IPS-18c (cell line): Measurements from ENCODE around the gene SNX9.

ENCODE experiments used
- H3K4me3 ChIP-seq: 2 replicates; pipeline ENCODE4 v1.7.0; 2013; ENCODE audit warnings: low read depth, mild to moderate bottlenecking, low read length, moderate library complexity; ENCODE audit not compliant: insufficient read depth
- H3K9me3 ChIP-seq: one replicate; pipeline ENCODE4 v1.6.1; 2013; ENCODE audit warnings: mild to moderate bottlenecking, low read length, moderate library complexity; ENCODE audit not compliant: control insufficient read depth, insufficient read depth

SNX9 gene

DNA sequence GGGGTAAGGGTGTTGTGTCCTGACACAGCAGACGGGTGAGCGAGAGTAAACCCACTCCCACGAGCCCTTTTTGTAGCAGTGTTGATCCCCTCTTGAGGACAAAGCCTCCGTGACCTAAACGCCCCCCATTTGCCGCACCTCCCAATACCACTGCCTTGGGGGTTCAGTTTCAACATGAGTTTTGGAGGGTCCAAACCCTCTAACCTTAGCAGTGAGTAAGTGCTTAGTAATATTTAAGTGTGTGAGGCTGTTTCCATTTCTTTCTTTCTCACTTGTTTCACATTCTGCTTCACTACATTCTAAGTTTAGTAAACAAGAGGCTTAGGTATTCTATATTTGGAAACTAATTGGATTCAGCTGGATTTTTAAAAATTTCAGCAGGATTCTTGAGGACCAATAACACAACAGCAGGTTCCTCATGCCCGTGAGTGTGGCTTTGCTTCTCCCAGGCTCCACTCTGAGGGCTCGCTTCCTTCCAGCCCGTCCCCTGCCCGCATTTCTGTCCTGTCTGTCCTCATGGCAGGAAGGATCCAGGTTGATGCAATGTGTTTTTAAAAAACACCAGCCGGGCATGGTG, 41.2 kb downstream of the SNX9 start:
- Histone ChIP-seq H3K9me3 (no peaks in the 10 kb centered on the region), H3K4me3 (no peak overlapping the region)

DNA sequence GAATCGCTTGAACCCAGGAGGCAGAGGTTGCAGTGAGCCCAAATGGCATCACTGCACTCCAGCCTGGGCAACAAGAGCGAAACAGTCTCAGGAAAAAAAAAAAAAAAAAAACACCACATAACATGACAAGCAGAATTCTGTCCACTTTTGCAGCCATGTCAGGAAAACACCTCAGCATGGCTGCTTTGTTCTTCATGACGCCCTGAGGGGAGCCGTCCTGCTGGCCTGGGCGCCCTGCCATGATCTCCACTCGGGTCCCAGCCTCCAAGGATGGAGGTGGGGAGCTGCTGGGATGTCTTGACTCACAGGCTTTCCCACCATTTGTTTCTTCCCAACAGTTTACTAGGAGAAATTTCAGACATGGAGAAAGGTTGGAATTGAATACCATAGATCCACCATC, 42.2 kb downstream of the SNX9 start:
- no peaks in the 10 kb centered on the region for H3K9me3 ChIP-seq
- no peak overlapping the region for H3K4me3 ChIP-seq

DNA sequence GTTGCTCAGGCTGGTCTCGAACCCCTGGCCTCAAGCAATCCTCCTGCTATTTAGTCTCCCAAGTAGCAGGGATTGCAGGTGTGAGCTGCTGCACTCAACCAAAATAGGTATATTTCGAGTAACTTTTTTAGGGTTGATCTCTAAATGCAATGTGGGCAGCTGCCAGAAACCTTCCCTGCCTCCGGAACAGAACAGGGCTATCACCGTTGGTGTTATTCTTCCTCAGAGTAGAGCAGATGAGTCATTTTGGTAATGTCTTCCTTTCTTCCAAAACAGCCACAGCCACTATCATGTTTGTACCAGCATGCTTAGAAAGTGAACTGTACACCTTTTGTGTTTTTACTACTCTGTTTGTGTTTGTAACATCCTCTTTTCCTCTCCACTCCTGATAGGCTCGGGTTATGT, 44.1 kb downstream of the SNX9 start:
- H3K4me3 ChIP-seq = no peak overlapping the region
- no peaks in the 10 kb centered on the region for H3K9me3 ChIP-seq

DNA sequence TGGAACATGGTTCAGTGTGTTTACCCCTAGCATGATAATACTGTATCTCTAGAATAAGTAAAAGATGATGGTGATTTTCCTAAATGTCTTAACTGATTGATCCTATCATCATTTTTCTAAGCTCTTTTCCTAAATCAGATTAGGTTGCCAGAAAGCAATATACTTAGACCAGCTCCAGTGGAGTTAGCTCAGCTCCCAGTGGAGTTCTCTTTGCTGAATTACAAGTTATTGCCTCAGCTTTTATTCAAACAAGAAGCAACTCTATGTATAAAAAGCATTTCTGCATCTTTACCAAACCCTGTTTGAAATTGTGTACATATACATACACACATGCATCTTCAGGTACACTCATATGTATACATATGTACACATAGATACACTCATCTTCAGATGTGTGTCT, 44.9 kb downstream of the SNX9 start:
- Histone ChIP-seq H3K4me3 (no peak overlapping the region), H3K9me3 (no peaks in the 10 kb centered on the region)

DNA sequence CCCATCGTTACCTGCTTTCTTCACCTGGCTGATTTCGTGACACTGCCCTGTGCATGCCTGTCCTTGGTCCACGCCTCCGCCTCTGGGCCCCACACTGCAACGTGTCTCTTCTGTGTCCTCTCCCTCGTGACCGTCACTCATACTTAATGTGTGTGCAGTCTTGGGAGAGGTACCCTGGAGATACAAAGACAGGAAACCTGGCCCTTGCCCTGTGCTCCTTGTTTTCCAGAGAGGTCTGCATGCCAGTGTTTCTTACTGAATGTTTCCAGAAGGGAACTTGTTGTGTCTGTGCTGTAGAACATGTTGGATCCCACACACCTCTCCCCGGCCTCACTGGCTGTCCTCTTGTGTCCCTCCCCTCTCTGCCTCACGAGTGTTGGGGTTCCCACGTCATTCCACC, 45.8 kb downstream of the SNX9 start:
- no peaks in the 10 kb centered on the region for H3K9me3 ChIP-seq
- H3K4me3 ChIP-seq = no peak overlapping the region

DNA sequence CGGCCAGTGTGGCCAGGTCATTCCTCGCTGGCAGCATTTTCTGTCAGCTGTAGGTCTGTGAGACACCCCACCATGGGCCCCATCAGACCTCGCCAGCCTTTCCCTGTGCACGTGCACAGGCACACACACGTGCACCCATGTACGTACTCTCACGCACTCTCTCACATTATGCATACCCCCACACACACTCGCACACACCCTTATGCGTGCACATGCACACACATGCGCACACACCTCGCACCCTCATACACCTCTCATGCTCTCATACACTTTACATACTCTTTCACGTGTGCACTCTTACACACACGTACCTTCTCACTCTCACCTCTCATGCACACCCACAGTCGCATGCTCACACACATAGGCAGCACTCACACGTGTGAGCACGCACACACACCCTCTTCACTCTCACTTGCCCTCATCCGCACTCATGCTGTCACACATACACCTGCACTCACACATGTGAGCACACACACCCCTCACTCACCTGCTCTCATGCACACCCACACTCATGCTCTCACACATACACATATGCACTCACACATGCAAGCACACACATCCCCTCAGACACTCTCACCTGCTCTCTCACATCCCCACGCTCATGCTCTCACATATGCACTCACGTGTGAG, 46.7 kb downstream of the SNX9 start:
- Histone ChIP-seq H3K9me3 (no peaks in the 10 kb centered on the region), H3K4me3 (no peak overlapping the region)

DNA sequence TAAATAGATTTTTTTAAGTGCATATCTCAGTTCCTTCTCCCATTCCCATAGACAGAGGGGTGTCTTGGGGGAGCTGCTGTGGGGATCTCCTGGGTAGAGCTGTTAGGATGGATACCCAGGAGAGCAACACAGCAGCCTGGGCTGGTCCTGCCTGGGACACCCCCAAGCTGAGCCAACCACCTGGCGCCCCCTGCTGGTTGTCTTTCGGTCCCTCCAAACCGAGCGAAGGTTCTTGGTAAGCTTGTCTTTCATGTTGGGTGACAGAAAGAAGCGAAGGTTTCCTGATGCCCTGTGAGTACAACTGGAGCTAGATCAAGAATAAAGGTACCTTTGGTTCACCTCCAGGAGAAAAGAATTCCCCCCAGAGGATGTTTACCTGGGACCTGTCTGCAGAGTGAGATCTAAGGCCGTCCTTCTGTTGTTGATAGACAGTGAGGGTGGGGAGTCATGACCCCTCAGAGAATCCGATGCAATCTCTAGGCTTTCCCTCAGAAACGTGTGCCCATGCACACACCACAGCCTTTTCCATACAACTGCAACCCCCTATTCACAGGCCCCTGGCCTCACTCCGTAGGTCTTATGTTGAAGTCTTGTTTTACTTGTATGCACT, 50.8 kb downstream of the SNX9 start:
- H3K9me3 ChIP-seq = no peaks in the 10 kb centered on the region
- no peak overlapping the region for H3K4me3 ChIP-seq

DNA sequence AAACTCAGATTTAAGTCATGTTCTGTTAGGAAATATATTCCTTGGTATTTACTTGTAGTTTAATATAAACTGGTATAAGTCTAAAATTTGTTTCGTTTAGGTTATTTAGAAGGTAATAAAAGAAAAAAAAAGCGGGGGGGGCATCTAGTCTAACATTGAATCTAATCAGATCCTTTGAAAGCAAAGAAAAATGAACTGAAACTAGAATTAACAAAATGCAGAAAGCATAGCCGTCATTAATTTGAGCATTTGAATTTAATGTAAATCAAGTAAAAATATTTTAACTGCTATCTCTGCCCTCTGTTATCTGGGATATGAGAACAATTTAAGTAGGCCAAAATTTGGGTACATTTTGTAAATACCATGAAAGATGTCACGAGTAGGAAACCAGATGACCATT, 54.1 kb downstream of the SNX9 start:
- Histone ChIP-seq H3K4me3 (no peak overlapping the region), H3K9me3 (no peaks in the 10 kb centered on the region)

DNA sequence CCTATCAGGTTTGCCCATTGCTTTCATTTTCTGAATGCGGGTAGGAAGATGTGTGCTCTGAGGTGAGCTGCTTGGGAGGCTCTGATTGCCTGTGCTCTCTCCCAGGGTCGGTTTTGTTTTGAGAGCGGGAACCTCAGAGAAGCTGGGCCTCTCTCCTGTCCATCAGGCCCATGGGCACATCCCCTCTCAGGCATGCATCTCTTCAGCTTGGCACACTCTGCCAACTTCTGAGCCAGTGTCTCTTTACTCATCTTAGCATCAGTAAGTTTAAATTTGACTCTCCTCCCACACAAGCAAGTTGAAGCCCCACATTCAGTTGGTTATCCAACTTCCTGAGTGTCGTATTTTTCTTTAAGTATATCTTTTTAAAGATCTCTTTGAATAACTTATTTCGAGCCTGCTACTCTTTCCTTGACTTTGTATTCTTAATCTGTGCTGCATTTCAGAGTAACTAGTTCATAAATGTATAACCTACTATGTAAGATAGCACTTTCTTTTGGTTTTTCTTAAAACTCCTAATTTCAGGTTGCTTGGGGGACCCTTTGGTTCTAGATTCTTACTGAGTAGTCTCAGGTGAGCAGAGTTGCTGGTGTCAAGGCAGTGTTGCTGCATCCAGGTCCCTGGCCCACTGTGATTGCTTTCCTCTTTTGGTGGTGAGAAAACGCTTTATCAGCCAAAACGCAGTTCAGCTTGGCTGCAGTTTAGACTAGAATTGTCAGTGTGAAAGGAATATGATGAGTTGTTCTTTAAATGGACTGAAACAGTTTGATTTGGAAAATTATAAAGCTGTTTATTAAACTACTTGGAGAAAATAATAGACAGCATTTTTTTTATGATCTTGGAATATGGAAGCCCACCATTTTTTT, 54.8 kb downstream of the SNX9 start:
- no peak overlapping the region for H3K4me3 ChIP-seq
- no peaks in the 10 kb centered on the region for H3K9me3 ChIP-seq

DNA sequence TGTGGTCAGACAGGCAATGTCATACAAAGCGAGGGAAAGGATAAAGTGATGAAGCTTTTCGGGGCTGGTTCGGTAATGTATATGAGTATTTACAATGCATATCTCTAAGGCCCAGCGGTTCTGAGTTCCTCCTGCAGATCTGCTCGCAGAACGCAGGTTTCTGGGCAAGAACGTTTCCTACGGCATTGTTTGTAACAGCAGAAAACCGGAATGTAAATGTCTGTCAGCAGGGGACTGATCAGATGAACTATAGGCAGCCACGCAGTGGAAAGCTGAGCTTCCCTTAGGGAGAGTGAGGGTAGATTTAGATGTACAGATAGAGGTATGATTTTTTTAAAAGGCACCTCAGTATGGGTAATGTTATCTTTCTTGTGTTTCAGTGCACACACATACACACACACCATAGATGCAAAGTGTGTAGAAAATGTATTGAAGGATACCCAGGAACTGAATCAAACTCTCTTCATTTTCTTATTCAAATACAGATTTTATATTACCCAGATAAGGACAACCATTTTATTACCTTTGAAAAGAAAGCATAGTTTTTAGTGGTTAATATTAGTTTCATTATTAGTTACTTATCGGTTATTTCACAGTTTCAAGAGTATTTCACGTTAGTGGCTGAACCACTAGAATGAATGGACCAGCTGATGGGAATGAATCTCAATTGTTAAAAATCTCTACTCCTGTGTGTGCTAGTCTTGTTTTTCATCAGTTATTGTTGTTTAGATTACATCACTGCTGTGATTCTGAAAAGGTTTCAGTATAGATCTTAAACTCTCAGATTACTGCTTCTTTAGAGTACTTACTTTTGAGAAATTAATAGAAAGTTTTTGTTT, 56.2 kb downstream of the SNX9 start:
- Histone ChIP-seq H3K4me3 (no peak overlapping the region), H3K9me3 (no peaks in the 10 kb centered on the region)

DNA sequence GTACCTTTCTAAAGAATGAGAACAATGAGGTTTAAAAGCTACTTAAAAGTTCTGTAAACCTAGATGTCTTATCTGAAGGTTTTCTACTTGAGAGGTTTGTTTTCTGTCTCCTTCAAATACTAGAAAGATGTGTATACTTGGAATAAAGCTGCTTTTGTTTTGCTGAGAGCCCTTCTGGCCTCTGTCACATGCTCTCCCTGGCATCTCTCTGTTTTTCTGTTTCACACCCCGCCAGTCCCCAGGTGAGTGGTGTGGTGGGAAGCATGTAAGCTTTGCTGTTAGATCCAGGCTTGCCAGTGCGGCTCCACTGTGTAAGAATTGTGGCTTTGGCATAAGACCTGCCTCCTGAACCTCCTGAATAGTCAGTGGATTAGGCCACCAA, 56.8 kb downstream of the SNX9 start:
- Histone ChIP-seq H3K4me3 (no peak overlapping the region), H3K9me3 (no peaks in the 10 kb centered on the region)

DNA sequence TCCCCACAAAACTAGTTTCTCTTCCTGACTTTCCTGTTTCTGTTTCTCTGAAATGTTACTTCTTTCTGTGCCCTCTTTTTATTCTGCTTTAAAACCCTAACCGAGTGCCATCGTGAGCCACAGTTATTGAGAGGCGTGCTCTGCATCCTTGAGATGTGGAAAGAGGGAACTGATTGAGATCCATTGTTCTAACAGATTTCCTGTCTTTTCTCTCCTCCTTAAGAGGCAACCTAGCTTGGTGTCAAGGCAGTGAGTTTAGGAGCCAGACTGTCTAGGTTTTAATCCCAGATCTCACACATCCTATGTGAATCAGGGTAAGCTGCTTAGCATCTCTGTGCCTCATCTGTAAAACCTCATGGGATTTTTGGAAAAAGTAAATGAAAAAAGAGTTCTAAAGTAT, 57.5 kb downstream of the SNX9 start:
- Histone ChIP-seq H3K4me3 (no peak overlapping the region), H3K9me3 (no peaks in the 10 kb centered on the region)

DNA sequence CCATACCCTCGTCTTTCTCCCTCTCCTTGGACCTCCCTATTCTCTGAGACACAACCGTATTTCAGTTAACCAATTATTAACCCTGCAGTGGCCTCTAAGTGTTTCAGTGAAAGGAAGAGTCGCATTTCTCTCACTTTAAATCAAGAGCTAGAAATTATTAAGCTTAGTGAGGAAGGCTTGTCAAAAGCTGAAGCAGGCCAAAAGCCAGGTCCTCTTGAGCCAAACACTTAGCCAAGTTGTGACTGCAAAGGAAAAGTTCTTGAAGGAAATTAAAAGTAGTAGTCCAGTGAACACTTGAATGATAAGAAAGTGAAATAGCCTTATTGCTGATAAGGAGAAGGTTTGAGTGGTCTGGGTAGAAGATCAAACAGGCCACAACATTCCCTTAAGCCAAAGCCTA, 58.3 kb downstream of the SNX9 start:
- H3K4me3 ChIP-seq = no peak overlapping the region
- no peaks in the 10 kb centered on the region for H3K9me3 ChIP-seq

DNA sequence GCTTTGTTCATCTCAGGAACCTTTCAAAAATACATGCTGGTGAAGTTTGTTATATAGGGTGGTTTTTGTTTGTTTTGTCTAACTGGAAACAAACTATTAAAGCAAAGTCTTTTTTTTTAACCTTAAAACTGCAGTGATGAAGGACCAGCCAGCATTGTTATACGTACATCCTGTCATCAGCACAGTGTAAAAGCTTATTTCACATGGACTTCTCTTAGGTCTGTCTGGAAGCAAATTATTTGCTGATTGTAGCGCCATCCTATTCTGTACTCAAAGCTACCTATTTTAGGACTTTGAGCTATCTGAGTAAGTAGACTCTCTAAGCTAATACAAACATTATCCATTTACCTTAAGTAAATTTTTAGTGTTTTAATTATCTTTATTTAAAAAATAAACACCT, 61.7 kb downstream of the SNX9 start:
- no peak overlapping the region for H3K4me3 ChIP-seq
- H3K9me3 ChIP-seq = no peaks in the 10 kb centered on the region

DNA sequence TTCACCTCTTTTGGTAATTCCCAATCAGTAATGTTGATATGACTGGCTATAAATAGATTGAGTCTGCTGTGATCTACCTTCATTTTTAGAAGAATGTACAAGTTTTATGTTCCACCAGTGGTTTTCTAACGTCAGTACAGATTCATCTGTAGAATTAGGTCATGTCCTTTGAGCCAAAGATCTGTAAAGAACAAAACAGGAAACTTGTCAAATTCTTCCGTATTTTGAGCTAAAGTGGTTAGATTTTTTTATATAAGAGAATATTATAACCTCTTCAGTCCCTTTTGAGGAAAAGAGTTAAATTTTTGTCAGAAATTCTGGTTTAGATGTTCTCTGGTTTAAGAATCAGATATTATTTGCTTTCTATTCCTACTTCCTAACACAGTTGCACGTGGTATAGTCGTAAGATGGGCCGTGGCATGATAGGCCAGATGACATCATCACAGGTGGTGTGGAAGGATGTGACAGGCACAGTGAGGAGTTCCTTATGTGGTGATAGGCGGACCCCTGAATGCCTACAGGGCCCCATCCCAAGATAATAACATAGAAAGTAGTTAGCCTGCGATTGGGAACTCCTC, 62.3 kb downstream of the SNX9 start:
- no peaks in the 10 kb centered on the region for H3K9me3 ChIP-seq
- H3K4me3 ChIP-seq = no peak overlapping the region

DNA sequence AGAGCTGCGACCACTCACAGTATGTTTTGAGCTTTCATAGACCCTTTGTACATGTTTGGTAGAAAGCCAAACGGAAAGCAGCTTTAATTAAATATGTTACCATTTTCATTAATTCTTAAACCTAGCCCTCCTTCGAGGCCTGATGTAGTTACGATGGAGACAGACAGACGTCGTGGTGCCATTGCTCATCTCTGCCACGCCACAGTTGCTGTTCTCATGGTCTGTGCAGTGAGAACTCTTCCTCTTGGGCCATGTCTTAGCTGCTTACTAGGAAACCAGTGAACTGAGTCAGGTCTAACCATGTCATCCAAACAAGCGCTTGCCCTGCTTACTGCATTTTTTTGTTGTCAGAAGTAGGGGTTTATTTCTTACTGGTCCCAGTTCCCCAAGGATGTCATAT, 62.8 kb downstream of the SNX9 start:
- H3K9me3 ChIP-seq = no peaks in the 10 kb centered on the region
- H3K4me3 ChIP-seq = no peak overlapping the region

DNA sequence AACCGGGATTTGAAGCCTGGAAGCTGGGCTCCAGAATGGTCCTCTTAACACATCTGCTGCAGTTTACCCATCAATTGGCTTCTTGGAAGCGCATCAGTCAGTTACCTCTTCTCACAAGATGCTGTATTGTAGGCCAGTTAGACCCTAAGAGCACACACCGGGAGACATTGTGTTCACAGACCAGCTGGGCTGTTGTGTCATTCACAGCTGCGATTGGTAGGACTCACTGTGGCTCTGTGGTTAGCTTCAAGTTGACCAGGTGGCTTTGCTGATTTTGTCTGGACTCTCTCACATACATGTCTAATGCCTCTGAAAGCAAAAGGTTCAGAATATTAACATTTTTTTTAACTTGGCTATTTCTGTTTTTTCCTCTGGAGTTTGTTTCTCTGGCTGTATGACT, 64.8 kb downstream of the SNX9 start:
- no peaks in the 10 kb centered on the region for H3K9me3 ChIP-seq
- H3K4me3 ChIP-seq = no peak overlapping the region
